SKM-1 (cell line): Measurements from ENCODE around the gene UGT2B15.
"Not testable (repeated sequence)": the region's sequence is repeated elsewhere in the genome, so short reads cannot be mapped to it uniquely, and the experiment has no call there.

ENCODE experiments used
- DNase-seq: peaks from one replicate; lab custom pipeline; 2025; ENCODE audit not compliant: unreplicated experiment; lab: John Stamatoyannopoulos, UW

Gene UGT2B15

GRCh38 chr4:68670479-68670939, at the start of gene UGT2B15:
UGT2B15 (minus strand) TSS chr4:68670652; CDS start chr4:68670618, 34 bp downstream.
- DNase-seq, result not testable (repeated sequence)

DNA sequence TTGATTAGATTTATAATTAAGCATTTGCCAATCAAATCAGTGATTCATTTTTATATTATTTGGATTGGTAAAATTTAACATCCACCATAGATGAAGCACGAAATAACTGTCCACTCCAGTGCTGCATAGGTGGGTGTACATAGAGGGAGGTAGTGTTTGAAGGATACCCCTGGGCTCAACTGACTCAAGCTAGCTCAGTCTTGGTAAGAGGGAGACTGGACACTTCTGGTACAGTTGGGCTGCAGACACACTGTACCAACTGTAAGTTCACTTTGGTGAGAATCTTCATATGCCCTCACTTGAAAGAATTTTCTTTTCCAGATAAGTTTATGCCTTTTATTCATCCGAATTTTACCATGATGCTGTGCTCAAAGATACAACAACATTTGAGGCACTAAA, 48.6 kb upstream of the UGT2B15 start:
- DNase-seq, result no peak

DNA sequence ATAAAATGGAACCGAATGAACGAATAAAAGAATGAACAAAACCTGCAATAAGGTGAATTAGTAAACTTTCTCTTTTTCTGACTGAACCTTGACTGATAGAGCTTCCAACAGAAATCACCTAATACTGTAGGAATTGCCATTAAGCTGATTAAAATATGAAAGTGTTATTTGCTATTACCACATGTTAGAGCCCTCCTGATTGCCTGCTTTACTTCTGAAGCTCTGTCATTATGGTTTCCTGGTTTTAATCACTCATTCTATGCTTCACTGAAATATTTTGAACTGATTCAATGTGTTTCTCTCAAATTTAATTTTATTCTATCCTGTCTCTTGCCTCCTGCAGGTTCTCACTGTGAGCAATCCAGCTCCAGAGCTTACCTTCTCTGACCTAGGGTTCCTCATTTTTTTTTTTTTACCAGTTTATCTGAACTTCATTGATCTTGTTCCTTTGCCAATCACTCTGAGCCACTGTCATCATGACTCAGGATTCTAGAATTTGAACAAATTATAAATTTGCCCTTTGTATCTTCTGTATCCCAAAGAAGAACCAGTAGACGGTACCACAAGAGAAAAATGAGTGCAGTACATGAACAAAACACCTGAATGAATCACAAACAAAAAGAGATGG, 48.1 kb upstream of the UGT2B15 start:
- no peak for DNase-seq

DNA sequence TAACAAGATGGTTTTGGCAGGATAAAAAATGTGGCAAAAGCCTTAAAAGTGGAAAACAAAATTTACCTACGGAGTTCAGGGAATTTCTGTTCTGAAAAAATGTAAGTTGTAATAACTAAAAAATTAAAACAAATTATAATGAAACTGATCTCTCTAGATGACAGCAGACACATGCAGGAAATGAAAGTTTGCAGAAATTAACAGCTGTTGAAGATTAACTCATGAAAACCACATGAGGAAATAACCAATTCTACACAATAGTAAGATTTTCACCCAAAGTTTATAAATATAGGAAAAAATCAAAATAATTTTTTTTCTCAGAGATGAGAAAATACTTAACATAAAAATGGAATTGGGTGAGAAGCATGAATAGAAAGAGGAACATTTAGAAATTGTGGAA, 47.5 kb upstream of the UGT2B15 start:
- no peak for DNase-seq

- no peak for DNase-seq
These were observed 43.9 kb upstream of the UGT2B15 start for GRCh38 chr4:68714400-68714799.

DNA sequence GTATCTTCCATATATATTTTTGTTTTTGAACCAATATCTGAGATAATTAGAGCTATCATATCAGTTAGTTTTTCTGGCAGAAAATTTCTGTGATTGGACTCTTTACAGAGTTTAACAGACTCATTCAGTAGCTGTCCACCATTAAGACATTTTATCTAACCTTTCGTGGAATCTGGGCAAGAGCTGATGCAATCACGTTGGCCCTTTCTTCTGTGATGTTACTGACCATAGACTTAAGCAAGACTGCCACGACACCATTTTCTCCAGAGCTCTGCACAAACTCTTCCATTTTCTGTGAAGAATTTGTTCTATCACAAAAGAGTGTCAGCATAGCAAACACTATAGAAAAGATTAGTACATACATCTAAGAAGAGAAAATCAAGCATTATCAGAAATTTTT, 41.8 kb upstream of the UGT2B15 start:
- no peak for DNase-seq

DNA sequence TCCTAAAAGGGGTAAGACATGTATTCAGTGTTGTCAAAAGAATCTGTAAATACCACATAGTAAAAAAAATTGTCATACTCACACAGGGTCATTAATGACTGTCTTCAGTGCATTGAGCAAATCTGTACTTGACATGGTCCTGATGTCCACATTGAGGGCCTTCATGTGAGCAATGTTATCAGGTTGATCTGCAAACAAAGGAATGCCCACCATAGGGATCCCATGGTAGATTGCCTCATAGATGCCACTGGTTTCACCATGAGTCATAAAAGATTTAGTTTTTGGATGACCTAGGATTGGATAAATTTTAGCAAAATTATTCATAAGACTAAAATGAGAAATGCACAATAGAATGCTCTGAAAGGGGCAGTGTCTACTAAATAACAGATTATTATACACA, 38.1 kb upstream of the UGT2B15 start:
- no peak for DNase-seq

DNA sequence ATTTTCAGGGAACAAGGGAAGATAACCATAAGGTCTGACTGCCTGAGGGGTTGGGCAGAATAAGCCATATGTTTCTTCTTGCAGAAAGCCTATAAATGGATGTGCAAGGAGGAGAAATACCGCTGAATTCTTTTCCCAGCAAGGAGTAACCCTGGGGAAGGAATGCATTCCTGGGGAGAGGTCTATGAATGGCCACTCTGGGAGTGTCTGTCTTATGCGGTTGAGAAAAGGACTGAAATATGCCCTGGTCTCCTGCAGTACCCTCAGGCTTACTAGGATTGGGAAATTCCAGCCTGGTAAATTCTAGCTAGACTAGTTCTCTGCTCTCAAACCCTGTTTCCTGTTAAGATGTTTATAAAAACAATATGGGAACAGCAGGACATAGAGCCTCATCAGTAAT, 32.7 kb upstream of the UGT2B15 start:
- DNase-seq, result not testable (repeated sequence)

DNA sequence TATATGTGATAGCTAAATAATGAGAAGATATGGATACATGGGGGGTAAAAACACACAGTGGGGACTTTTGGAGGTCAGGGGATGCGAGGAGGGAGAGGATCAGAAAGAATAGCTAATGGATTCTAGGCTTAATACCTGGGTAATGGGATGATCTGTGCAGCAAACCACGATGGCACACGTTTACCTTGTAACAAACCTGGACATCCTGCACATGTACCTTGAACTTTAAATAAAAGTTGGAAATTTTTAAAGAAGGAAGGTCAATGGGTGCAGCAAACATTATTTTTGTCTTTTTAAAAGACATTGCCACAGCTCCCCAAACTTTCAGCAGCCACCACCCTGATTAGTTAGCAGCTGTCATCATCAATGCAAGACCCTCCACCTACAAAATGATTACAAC, 29.7 kb upstream of the UGT2B15 start:
- no peak for DNase-seq

DNA sequence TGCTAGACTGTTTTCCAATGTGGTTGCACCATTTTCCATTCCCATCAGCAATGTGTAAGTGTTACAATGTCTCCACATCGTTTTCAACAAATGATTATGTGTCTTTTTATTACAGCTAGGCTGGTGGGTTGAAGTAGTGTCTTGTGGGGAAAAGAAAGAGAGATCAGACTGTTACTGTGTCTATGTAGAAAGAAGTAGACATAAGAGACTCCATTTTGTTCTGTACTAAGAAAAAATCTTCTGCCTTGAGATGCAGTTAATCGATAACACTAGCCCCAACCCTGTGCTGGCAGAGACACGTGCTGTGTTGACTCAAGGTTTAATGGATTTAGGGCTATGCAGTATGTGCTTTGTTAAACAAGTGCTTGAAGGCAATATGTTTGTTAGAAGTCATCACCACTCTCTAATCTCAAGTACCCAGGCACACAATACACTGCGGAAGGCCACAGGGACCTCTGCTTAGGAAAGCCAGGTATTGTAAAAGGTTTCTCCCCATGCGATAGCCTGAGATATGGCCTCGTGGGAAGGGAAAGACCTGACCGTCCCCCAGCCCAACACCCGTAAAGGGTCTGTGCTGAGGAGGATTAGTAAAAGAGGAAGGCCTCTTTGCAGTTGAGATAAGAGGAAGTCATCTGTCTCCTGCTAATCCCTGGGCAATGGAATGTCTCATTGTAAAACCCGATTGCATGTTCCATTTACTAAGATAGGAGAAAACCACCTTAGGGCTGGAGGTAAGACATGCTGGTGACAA, 23.0 kb upstream of the UGT2B15 start:
- DNase-seq, result no peak

GRCh38 chr4:68691186-68691585, 20.7 kb upstream of the UGT2B15 start:
- DNase-seq, result no peak

DNA sequence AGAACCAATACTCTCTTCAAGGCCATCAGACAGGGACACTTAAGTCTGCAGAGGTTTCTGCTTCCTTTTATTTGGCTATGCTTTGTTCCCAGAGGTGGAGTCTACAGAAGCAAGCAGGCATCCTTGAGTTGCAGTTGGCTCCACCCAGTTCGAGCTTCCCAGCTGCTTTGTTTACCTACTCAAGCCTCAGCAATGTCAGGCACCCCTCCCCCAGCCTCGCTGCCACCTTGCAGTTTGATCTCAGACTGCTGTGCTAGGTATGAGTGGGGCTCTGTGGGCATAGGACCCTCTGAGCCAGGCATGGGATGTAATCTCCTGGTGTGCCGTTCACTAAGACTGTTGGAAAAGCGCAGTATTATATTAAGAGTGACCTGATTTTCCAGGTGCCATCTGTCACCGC, 12.6 kb upstream of the UGT2B15 start:
- no peak for DNase-seq

- not testable (repeated sequence) for DNase-seq
These were observed 10.8 kb upstream of the UGT2B15 start for GRCh38 chr4:68681298-68681697.

DNA sequence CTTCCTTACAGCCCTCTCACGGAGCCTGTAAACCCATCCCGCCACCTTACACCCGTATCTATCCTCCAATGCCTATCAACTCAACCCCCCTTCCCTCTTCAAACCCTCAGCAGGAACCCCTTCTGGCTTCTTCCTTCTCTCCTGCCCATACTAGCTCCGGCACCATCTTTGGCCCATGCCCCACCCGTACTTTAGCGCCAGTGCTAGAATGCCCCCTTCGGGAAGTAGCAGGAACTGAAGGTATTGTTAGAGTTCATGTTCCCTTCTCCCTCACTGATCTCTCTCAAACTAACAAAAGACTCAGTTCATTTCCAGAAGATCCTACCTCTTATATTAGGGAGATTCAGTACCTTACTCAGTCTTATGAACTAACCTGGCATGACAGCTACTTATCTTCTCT, 2.7 kb upstream of the UGT2B15 start:
- no peak for DNase-seq

GRCh38 chr4:68671217-68671616, 765 bp upstream of the UGT2B15 start:
- DNase-seq, result not testable (repeated sequence)

DNA sequence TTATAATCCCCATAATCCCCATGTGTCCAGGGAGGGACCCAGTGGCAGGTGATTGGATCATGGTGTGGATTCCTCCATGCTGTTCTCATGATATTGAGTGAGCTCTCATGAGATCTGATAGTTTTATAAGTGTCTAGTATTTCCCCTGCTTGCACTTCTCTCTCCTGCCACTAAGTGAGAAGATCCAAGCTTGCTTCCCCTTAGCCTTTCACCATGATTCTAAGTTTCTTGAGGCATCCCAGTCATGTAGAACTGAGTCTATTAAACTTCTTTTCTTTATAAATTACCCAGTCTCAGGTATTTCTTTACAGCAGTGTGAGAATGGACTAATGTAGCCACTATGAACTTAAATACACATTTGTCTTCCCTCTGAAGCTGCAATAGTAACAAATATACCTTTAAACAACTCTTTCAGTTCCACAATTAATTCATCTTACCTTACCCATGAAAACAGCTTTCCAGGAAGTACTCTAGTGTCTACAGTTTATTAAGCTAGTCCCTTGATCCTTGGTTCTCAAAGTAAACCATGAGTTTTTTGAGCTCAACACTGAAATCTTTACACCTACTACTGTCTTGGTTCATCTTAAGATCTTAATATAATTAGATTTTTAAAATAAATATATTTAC, 1.8 kb downstream of the UGT2B15 start:
- not testable (repeated sequence) for DNase-seq

DNA sequence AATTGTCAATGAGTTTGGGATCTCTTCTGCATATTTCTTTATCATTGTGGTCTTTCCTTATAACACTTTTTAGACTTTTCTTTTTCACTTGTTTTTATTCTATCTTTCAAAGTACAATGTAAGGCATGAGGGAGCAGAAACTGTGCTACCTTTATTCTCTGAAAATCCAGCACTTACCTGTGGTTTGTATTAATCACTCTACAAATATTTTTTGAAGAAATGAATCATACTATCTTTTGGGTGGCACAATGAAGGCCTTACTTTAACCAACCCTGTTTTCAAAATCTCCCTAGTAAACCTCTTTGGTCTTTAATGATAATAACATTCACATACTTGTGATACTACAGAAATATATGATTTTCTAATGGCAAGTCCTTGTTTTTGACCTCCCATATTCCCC, 2.9 kb downstream of the UGT2B15 start:
- DNase-seq, result not testable (repeated sequence)

GRCh38 chr4:68664721-68665120, 5.7 kb downstream of the UGT2B15 start:
- not testable (repeated sequence) for DNase-seq

GRCh38 chr4:68662836-68663574, 7.4 kb downstream of the UGT2B15 start:
- DNase-seq, result not testable (repeated sequence)

DNA sequence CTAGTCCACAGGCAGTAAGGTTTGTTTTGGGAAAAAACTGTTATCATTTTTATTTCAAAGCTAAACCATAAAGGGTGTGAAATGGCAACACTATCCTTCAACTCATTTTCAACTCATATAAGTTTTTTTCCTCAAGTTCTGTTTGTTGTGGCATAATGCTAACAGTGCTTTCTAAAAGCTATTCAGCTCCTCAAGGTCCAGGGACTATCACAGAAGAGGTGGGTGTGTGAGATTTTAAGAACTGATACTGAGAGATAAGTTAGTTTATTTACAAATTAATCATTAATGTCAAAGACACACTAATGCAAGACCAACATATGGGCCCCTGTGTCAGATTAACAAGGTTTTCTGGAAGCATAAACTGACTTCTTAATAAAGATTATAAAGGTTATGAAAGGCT, 11.8 kb downstream of the UGT2B15 start:
- no peak for DNase-seq

- not testable (repeated sequence) for DNase-seq
These were observed 13.3 kb downstream of the UGT2B15 start for GRCh38 chr4:68657022-68657594.
